ENCODE results near the gene CDH6.
"Not testable (repeated sequence)": the region's sequence is repeated elsewhere in the genome, so short reads cannot be mapped to it uniquely, and the experiment has no call there.

CDH6 gene

DNA sequence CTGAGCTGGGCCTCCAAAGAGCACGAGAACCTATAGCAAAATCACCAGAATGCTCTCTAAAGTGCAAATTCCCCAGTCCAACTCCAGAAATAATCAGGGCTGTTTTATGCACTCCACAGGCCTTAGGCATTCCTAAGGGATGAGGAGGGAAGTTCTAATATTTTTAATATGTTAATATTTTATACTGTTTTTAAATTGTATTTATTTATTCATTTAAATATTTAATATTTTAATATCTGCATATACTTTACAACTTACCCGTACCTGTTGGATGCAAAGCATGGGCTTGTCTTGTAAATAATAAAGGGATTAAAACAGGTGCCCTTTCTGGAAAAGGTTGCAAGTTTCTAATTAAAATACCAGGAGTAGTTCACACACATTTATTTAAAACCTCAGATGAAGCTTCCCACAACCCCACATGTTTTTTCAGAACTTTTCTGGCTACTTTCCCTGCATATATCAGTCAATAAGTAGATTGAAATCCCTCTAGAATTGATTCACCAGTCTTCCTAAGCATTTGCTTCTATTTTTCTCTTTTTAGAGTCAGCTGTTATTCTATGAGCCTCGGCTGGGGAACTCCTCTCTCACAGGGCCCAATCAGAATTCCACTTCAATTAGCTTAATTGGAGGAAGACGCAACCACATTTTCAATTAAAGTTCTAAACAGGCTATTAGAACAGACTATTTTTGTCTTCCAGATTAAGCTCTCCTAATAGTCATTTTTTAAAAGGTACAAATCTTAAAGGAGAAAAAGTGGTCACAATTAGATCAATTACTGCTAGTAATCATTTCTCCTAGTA lies 140.8 kb downstream of the CDH6 start:
- DNase-seq = no peak

DNA sequence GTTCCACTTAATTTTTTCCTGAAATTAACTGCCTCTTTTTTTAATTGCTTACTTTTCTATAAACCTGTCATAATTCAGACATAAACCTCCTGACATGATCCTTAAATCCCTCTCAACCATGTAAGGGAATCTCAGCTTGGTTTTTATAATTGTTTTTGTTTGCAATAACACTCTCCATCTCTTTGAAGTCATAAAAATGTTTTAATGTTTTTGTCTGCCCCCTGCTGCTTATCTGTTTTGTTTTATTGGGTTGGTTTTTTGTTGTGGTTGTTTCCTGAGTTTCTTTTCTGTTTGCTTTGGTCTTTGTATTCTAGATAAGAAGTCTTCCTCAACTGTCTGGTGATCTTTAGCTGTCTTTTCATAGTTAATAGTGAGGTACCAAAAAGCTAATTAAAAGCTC lies 142.0 kb downstream of the CDH6 start:
- no peak for DNase-seq

DNA sequence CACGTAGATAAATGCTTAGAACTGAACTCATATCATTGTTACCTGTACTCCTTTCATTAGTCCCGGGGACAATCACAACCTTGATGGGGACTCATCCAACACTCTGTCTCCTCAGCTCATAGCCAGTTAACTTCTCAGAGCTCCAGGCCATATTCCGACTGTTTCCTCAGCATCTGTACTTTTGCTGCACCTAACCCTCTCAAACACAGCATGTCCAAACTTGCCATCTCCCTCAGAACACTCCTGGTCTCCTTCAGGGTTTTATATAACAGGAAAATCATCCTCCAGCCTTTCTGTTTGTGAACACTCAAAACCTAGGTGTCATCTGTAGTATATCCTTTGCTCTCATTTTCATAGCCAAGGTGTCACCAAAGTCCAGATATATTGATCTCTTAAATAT lies 150.5 kb downstream of the CDH6 start:
- DNase-seq = no peak

DNA sequence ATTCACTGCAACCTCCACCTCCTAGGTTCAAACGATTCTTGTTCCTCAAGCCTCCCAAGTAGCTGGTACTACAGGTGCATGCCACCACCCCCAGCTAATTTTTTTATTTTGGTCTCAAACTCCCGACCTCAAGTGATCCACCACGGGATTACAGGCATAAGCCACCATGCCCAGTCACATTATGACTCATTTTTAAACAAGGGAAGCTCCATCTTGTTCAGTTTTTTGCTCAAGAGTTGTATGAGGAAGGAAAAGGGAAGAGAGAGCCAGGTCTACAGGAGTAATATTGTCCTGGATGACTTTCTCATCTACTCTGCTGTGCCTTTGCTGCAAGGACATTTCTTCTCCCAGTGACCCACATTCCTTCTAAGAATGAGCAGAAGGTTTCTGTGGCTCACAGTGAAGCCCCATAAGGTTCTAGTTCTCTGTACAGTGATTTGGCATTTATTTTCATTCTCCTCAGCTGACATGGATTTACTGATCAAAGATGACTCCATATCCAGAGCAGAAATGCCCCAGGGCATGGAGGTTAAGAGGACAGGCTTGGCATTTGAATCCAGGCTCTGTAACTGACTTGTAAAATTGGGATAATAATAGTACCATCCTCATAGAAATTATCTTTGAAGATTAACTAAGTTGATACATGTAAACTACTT lies 153.5 kb downstream of the CDH6 start:
- no peak for DNase-seq

DNA sequence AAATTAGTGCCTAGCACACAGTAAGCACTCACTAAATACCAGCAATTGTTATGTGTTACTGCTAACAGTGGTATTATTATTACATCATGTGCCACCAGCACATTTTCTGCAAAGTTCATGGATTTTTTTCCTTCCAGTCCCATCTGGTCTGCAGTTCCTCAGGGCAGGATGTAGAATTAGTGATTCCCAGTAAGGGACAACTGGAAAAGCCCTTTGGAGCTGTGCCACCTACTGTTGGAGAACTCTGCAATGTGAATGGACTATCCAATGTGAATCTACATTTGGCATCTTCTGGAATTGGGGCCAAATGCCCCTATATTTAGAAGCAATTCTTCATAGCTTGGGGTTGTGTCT lies 154.0 kb downstream of the CDH6 start:
- DNase-seq = no peak

DNA sequence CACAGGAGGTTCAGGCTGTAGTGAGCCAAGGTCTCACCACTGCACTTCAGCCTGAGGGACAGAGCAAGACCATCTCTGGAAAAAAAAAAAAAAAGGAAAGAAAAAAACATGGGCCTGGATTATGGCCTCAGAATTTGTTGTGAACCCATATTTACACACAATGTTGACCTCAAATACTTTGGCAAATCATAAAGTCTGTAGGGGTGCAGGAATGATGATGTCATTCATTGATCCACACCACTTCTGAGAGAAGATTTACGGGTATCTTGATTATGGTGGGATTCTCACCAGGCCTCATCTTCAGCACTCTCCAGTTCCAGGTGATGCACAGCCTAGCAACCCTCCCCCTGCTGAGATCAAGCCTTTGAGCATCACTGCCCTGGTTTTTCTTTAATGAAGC lies 156.9 kb downstream of the CDH6 start:
- DNase-seq = no peak

DNA sequence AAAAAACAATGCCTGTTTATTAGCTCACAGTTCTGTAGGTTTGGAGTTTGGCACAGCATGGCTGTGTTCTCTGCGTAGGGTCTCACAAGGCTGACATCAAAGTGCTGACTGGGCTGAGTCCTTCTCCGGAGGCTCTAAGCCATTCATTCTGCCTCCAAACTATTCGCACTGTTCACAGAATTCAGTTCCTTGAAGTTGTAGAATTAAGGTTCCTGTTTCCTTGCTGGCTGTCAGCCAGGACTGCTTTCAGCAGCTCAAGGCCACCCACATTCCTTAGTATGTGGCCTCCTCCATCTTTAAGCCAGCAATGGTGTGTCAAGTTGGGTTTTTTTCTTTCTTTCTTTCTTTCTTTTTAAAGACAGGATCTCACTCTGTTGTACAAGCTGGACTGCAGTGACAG lies 161.9 kb downstream of the CDH6 start:
- no peak for DNase-seq

DNA sequence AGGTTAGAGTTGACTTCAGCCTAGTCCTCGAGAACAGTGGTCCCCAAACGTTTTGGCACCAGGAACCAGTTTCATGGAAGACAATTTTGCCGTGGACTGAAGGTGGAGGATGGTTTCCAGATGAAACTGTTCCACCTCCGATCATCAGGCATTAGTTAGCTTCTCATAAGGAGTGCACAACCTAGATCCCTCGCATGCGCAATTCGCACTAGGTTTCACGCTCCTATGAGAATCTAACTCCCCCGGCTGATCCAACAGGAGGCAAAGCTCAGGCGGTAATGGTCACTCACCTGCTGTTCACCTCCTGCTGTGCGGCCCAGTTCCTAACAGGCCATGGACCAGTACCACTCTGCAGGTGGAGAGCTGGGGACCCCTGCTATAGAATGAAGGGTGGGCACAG lies 163.6 kb downstream of the CDH6 start:
- DNase-seq = no peak

DNA sequence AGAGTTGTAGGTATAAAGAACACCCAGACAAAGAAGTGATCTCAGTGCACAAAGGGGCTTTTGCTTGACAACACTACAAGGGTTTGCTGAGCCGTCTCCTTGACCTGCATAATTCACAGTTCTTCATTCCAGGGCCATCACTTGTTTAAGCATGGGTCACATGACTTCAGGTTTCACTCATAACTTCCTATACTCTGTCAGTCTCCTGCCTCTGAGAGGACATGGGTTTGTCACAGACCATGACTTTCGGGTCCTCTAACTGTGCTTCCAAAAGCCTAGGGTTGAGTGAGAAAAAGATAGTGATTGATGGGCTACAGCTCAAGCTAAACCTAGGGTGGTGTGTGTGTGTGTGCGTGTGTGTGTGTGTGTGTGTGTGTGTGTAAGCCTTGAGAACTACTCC lies 166.4 kb downstream of the CDH6 start:
- no peak for DNase-seq

DNA sequence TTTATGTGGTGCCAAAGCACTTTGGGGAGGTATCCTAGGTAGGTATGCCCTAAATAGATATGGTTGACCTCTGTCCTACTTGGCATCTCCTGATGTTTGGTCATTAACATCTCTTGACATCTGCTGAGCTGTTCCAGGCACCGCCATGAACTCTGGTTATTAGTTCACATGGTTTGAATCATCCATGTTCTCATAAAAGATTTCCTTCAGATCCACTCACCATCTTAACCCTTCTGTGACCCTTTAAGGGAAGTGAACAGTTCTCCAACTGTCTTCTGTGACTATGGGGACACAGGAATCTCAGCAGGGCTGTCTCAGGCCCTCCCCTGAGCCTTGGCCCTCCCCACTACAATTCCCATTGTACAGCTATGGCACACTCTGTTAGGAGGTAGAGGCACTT lies 167.7 kb downstream of the CDH6 start:
- DNase-seq = no peak

DNA sequence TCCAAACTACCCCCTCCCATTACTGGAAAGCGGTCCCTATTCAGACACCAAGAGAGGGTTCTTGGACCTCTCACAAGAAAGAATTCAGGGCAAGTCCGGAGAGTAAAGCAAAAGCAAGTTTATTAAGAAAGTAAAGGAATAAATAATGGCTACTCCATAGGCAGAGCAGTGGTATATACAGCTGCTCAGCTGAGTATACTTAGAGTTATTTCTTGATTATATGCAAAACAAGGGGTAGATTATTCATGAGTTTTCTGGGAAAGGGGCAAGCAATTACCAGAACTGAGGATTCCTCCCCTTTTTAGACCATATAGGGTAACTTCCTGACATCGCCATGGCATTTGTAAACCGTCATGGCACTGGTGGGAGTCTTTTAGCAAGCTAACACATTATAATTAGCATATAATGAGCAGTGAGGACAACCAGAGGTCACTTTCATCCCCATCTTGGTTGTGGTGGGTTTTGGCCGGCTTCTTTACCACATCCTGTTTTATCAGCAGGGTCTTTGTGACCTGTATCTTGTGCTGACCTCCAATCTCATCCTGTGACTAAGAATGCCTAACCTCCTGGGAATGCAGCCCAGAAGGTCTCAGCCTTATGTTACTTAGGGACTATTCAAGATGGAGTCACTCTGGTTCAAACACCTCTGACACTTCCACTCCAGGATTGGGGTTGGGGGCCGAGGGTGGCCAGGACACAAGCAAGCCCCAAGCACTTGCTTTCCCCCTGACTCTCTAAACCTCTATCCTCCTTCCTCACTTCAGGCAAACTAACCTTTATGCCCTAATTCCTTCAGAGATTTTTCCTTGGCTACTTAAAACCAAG lies 168.4 kb downstream of the CDH6 start:
- DNase-seq = not testable (repeated sequence)

DNA sequence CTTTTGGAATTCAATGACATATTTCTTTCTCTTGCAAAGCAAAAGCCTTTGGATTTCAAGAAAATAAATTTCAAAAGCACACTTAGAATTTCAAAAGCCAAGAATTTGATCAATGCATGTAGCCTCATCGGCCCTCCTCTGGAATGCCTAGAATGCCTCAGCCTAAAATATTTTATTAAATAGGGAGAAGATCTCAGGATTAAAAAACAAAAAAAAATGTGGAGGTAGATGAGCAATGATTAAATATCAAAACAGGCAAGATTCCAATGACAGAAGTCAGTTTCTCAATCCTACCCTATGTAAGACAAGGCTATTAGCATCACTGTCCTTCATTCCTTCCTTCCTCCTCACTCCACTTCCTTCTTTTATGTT lies 169.0 kb downstream of the CDH6 start:
- no peak for DNase-seq

DNA sequence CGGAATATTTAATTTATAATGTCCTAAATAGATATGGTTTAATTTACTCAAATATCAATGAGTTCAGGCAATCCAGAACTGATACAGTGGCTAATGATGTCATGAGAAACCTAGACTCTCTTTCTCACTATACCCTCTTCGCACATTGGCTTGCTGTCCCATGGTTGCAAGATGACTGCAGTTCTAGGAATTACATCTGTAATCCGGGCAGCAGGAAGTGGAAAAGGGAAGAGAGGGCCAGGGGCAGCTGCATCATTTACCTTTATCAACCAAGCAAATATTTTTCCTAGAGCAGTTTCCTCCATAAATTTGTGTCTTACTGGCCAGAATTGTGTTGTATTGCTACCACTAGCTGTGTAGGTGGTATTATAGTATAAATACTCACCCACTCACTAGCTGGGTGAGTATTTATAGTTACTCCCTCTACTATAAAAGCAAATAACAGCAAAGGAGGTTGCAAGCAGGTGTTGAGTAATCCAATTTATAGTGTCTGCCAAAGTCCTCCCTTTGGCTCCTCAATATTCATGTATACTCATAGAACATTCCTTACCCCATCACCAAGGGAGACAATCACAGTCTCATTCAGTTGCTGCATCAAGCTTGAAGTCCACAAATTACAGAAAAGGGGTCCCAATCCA lies 169.6 kb downstream of the CDH6 start:
- DNase-seq = no peak

DNA sequence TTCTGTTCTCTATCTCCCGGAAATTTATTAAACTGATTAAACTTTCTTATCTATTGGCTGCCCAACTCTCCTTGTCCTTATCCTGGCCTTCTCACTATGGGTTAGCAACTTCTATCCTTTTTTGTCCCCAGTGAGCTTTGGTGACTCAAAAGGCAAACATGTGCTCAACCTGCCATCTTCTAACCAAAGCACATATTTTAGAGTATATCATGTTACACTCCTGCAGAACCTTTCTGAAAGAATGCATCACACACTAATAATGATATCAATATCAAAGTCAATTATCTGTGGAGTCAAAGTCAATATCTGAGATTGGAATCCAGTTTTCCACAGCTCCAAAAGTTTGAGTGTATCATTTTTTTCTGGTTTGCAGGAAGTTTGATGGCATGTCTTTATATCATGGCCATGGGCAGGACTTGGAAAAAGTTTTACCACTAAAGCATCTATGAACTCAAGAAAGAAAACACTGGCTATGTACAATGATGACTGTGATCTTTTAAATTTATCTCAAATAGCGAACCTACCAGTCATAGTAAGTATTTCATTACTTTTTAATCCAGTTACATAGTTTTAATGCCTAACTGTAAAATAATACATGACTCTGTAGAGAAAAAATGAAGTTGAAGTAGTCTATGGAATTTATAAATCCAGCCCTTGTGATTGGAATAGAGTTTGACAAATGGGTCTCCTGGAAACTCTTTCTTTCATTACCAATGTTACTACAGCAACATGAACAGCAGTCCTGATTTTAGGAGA lies 171.6 kb downstream of the CDH6 start:
- DNase-seq = no peak

DNA sequence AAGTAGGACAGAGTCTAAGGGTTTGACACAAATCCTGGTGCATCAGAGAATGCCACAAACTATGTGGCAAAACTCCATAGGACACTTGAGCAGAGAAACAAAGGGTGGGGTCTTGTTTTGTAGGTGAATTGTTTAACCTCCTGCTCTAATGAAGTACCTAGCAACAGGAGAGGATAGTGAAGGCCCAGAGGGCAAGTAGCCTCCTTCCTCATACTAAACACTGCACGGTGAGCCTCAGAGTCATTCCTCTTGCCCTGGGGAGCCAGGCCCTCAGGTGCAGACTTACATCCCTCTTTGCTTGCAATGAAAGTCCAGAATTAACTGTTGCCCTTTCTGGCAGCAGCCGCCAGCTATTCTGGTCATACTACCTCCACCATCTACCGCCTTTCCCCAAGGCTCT lies 172.3 kb downstream of the CDH6 start:
- DNase-seq = no peak

DNA sequence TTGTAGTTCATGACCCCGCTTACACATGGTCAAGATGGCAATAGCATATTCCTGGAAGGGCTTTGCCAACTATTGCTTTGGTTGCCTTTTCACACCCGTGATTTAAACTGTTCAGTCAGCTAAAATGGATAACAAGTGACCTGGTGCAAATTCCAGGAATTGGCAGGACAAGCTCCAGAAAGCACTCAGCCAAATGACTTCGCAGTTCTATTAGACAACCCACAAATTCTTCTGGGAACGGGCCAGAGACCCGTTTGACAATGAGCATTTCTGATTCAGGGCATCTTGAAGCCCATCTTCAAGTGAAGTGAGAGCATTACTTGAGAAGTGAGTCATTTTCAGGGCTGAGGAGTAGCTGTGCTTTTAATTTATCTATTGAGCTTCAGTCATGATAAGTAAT lies 173.5 kb downstream of the CDH6 start:
- DNase-seq = no peak

DNA sequence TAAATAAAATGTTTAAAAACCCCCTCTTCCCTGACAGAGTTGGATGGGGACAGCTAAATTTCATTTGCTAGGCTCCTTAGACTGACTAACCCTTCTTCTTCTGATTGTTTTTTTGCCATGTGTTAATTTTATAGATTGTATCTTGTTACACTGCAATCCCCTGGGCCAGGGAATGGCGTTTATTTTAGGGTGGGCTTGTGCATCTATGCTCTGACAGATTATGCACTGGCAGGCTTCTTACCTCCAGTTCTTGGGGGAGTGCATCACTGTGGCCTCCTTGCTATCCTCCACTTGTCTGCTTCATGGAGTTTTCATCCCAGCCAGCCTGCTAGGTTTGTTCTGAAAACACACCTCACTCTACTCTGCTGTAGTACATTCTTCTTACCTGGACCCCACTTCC lies 178.6 kb downstream of the CDH6 start:
- no peak for DNase-seq

DNA sequence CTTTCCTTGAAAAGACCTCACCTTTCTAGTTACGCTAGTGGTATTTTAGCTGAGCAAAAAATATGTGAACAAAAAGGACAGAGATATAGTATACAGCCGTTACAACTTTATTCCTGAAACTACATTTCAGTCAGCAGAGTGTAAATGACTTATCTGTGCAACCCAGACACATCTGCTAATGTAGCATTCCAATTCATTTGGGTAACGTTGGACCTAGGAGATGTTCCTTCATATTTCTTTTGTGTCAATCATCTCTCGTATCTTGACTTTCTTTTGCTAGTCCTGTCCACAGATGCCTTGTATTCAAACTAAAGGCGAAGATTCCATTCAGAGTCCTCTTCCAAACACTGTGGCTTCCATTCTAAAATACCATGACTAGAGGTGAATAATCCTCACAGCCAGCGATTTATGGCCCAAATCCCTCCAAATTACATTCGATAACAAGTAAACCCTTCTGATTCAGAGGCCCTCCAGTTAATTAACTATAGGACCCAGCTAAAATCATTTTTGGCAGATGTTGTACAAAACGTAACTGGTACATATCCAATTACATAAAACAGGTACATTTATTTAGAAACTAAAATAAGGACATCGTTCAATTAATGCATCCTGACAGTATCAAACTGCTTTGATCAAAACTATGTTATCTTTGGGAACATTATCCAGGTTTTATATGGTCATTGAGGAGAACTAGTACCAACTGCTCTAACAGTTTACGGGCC lies 182.7 kb downstream of the CDH6 start:
- no peak for DNase-seq

DNA sequence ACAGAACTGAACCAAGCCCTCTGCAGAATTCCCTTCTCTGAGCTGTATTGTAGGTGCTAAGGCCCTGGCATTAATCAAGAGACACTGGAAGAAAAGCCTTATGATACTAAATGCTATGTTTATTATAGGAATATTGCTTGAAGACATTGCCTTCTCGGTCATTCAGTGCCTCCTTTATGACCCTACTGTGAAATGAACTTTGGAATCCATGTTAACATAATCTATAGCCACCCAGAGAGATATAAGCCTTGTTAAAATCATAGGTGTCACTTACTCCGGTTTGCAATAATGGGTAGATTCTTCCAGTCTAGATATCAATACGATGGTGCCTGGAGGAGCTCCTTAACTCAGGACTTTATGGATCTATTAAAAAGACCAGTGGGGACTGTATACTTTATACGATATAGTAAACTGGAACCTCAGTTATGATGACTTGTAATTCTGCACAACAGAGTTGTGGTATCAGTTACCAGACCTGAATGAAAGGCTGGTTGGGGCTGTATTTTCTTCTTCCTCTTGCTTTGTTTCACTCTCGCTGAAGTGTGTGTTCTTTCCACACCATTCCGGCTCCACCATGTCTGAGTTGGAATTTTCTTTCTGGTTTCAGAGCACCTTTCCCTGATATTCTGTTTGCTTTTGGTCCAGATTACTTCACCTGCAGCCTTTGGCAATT lies 183.9 kb downstream of the CDH6 start:
- no peak for DNase-seq

DNA sequence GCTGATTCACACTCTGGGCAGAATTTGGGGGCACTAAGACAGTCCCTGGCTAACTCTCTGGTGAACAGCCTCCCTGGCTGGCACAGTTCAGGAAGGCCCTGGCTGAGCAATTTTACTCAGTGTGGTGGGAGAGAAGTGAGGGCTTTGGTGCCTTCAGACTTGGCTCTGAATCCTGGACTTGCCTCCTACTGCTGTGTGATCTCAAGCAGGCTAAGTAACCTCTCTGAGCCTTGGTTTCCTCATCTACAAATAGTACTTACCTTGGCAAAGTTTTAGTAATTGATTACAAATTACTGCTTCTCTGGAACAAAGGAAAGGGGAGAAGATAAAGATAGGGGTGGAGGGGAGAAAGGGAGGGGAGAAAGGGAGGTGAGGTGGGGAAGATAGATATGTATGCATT lies 184.7 kb downstream of the CDH6 start:
- no peak for DNase-seq

Data from SHP77 (cell line).